GM12878 (cell line): ENCODE measurements around the gene ADM2. TPM values are rescaled to one million over a fixed set of nuclear protein-coding genes. Genes with fewer than 3 reads are reported as not detected.
A peak's percentile ranks its signal among the peaks of the same experiment; 100 is the strongest.

Experiments
- ASH2L ChIP-seq: fragments of 300-600, 200-600 bp; sonication (generic); IDR thresholded peaks from 2 replicates; pipeline ENCODE4 v1.6.1; 2017; ENCODE audit warnings: low read depth, mild to moderate bottlenecking, borderline replicate concordance
- BACH1 ChIP-seq: fragments of 450-650 bp; IDR thresholded peaks from 2 replicates; pipeline ENCODE4 v1.6.1; 2017; ENCODE audit warnings: mild to moderate bottlenecking, borderline replicate concordance
- BCL11A ChIP-seq: IDR thresholded peaks from 2 replicates; pipeline ENCODE4 v1.6.1; 2011; ENCODE audit warnings: low read depth, low read length
- BCL3 ChIP-seq: IDR thresholded peaks from 2 replicates; pipeline ENCODE4 v1.6.1; 2011; ENCODE audit warnings: borderline replicate concordance, low read depth, mild to moderate bottlenecking, moderate library complexity, low read length; ENCODE audit not compliant: insufficient read depth, poor library complexity, severe bottlenecking
- CUX1 ChIP-seq: IDR thresholded peaks from 2 replicates; pipeline ENCODE4 v1.6.1; 2012; ENCODE audit warnings: improper control_type of control experiment, low read depth, low read length; ENCODE audit not compliant: insufficient replicate concordance
- E2F8 ChIP-seq: fragments of 450-650 bp; IDR thresholded peaks from 2 replicates; pipeline ENCODE4 v1.6.1; 2018; ENCODE audit warnings: mild to moderate bottlenecking, low read depth, moderate library complexity; ENCODE audit not compliant: partially characterized antibody
- EGR1 ChIP-seq, 2 experiments: IDR thresholded peaks; 1 replicate in 1 of 2; 2 replicates in 1 of 2; pipeline ENCODE4 v1.6.1; 2011 to 2012; ENCODE audit warnings: low read depth in 2 of 2, low read length in 2 of 2, borderline replicate concordance in 1 of 2, mild to moderate bottlenecking in 1 of 2, moderate library complexity in 1 of 2
- ETV6 ChIP-seq, 2 experiments: fragments of 450-650 bp in 1 of 2; IDR thresholded peaks in 1 of 2; conservative IDR thresholded peaks in 1 of 2; 2 replicates each; pipeline ENCODE4 v1.6.1; 2014; ENCODE audit warnings: antibody characterized with exemption in 1 of 2, borderline replicate concordance in 1 of 2, low read depth in 1 of 2, mild to moderate bottlenecking in 1 of 2, moderate library complexity in 1 of 2
- HSF1 ChIP-seq: fragments of 150-350 bp; IDR thresholded peaks from 2 replicates; pipeline ENCODE4 v1.6.1; 2014; ENCODE audit warnings: mild to moderate bottlenecking, low read depth, low read length
- IKZF1 ChIP-seq: fragments of 450-650 bp; conservative IDR thresholded peaks from 2 replicates; pipeline ENCODE4 v1.6.1; 2017; ENCODE audit warnings: antibody characterized with exemption, mild to moderate bottlenecking
- JUND ChIP-seq: IDR thresholded peaks from 2 replicates; pipeline ENCODE4 v1.6.1; 2012; ENCODE audit warnings: low read depth, mild to moderate bottlenecking, low read length, improper control_type of control experiment, moderate library complexity
- WRNIP1 ChIP-seq: IDR thresholded peaks from 2 replicates; pipeline ENCODE4 v1.6.1; 2011; ENCODE audit warnings: low read depth, low read length, improper control_type of control experiment, borderline replicate concordance
- ZNF687 ChIP-seq: fragments of 450-650 bp; IDR thresholded peaks from 2 replicates; pipeline ENCODE4 v1.6.1; 2017; ENCODE audit warnings: mild to moderate bottlenecking, moderate library complexity
- polyA plus RNA-seq, 11 experiments: library from polyadenylated mRNA; depleted of rRNA in 4 of 11; unstranded in 6 of 11; stranded (reverse) in 5 of 11; fragments of >200 nt; fragmentation: Nextera tagmentation in 4 of 11; fragmentation: Illumina TruSeq in 1 of 11; extraction: Ambion mirVana in 4 of 11; extraction: Trizol in 1 of 11; gene quantifications; 1 replicate in 1 of 11; 2 replicates in 10 of 11; pipeline versions ENCODE4 v1.2.1 to v1.2.3, GENCODE V29; 2011 to 2016; ENCODE audit warnings: inconsistent platforms in 2 of 11, missing spikeins in 2 of 11, low read depth in 1 of 11
- total RNA-seq, 4 experiments: library from RNA; depleted of rRNA in 3 of 4; stranded (reverse); fragments of >200 nt in 3 of 4; fragmentation: Illumina TruSeq in 1 of 4; extraction: Trizol in 1 of 4; gene quantifications; 2 replicates each; pipeline versions ENCODE4 v1.2.1 to v1.2.3, GENCODE V29; 2013 to 2021

The ADM2 gene
- total and polyA plus RNA-seq, 10 of the 15 experiments (the other 5 are each of a cell fraction or from before 2014, with no cell fraction given), result 0.02 to 0.33 (median 0.12) TPM; not detected in 2

- TF ChIP-seq CUX1, result no peak
- TF ChIP-seq WRNIP1, result no peak
- TF ChIP-seq BACH1, result peak; percentile 93
- no peak for TF ChIP-seq ASH2L
- TF ChIP-seq IKZF1, result peak; percentile 54; the same call in 1 of the 2 replicates
- peak; percentile 33 for TF ChIP-seq BCL3
- no peak for TF ChIP-seq HSF1
- TF ChIP-seq E2F8, result no peak
- peak; percentile 79 for TF ChIP-seq ZNF687
- TF ChIP-seq JUND, result no peak
- peak; percentile 4; the same call in 1 of the 2 replicates for TF ChIP-seq BCL11A
- TF ChIP-seq EGR1 (IDR thresholded peaks at IDR 0.05; ENCODE audit: borderline replicate concordance in 1 of 2, low read depth in 2 of 2, low read length in 2 of 2), result peak in 1 of 2 experiments; percentile 91; a peak in 2 of 3 replicates
- TF ChIP-seq ETV6 (conservative IDR thresholded peaks at IDR 0.05 in 1 of 2, IDR thresholded peaks at IDR 0.05 in 1 of 2; ENCODE audit: borderline replicate concordance in 1 of 2, low read depth in 1 of 2), result no peak
These were observed 50.2 kb downstream of the ADM2 start (continued) for GRCh38 chr22:50531546-50531961.
